Measurements from ENCODE around the gene KBTBD3. TPM values are rescaled to one million over a fixed set of nuclear protein-coding genes. Genes with fewer than 3 reads are reported as not detected.
A peak's percentile ranks its signal among the peaks of the same experiment; 100 is the strongest.

KBTBD3 gene
- total and polyA plus RNA-seq, 2 of the 4 experiments (the other 2 are of a cell fraction), result 1.6 to 1.7 TPM

- H4K20me1 ChIP-seq (ENCODE audit: insufficient read depth, low read length), result no peaks in the 10 kb centered on the region
- H2BK5ac ChIP-seq (ENCODE audit: low read depth, low read length, poor library complexity, severe bottlenecking), result peak overlapping the region; percentile 69
- H3K9me3 ChIP-seq (ENCODE audit: control insufficient read depth, insufficient read depth, low read length), result no peaks in the 10 kb centered on the region
- peak overlapping the region; percentile 70 for H3K9ac ChIP-seq (ENCODE audit: low read depth, low read length)
- ATAC-seq (ENCODE audit: low read depth) (no peak), DNase-seq (peak; percentile 56)
- H3K4ac ChIP-seq (ENCODE audit: low read depth, low read length), result peak overlapping the region; percentile 86
- peak overlapping the region; percentile 13; the same call in 1 of the 2 replicates for H2AK5ac ChIP-seq (ENCODE audit: low read depth, low read length)
- H2AK9ac ChIP-seq (replicated peaks; ENCODE audit: low read depth, low read length, poor library complexity), result peak overlapping the region; percentile 91
- peak overlapping the region; percentile 35; the same call in 1 of the 2 replicates for H4K91ac ChIP-seq (ENCODE audit: insufficient read depth, low read depth, low read length)
- ChIA-PET CTCF (no interaction called here), POLR2A (ENCODE audit: unreplicated experiment) (no interaction called here)
- peak overlapping the region; percentile 77 for H3K14ac ChIP-seq (replicated peaks; ENCODE audit: low read depth, low read length)
- peak overlapping the region; percentile 6 for H4K5ac ChIP-seq (ENCODE audit: low read depth, low read length)
- no peak for TF ChIP-seq MAZ (IDR thresholded peaks at IDR 0.05; ENCODE audit: borderline replicate concordance, low read depth, low read length)
- no peak for TF ChIP-seq FOS (IDR thresholded peaks at IDR 0.05; ENCODE audit: low read depth, low read length)
- peak; percentile 92 for TF ChIP-seq CEBPB (IDR thresholded peaks at IDR 0.05; ENCODE audit: low read depth, low read length)
- no peak for TF ChIP-seq BHLHE40 (IDR thresholded peaks at IDR 0.05; ENCODE audit: low read depth, low read length)
- TF ChIP-seq CHD1 (IDR thresholded peaks at IDR 0.05; ENCODE audit: low read depth, low read length), result no peak
- TF ChIP-seq MAFK (IDR thresholded peaks at IDR 0.05; ENCODE audit: low read depth, low read length), result no peak
- TF ChIP-seq RAD21 (IDR thresholded peaks at IDR 0.05; ENCODE audit: low read length), result no peak
- peaks cover 16 to 35% of the 10 kb centered on the region in 2 experiments for H3K79me1 ChIP-seq (ENCODE audit: low read depth in 1 of 2, low read length in 2 of 2)
- H3K56ac ChIP-seq (ENCODE audit: extremely low read depth, insufficient read depth, low read length), result peak overlapping the region; percentile 63; the same call in 1 of the 2 replicates
- H3K9me1 ChIP-seq (ENCODE audit: insufficient read depth, low read length), result peaks cover 3% of the 10 kb centered on the region; the same call in 1 of the 2 replicates
- WGBS, 2 experiments (ENCODE audit: extremely low coverage in 2 of 2, insufficient read length in 1 of 2), result no CpG with 5 or more reads among the region's 18 CpGs
- H3K4me3 ChIP-seq (ENCODE audit: insufficient read depth, low read depth, low read length), result peak overlapping the region; percentile 76
- H3K27ac ChIP-seq (ENCODE audit: insufficient read depth, low read length), result peak overlapping the region; percentile 61
- H3K27me3 ChIP-seq (ENCODE audit: control insufficient read depth, insufficient read depth, low read length), result no peaks in the 10 kb centered on the region
- H3K4me2 ChIP-seq (ENCODE audit: low read depth, low read length), result peak overlapping the region; percentile 82
- no TSS peak for BruUV-seq (replicated peaks)
- H4K8ac ChIP-seq (ENCODE audit: low read depth in 2 of 2, low read length in 2 of 2), result peak overlapping the region; percentile 18 to 83; a peak in 3 of 4 replicates
- H3K23ac ChIP-seq (ENCODE audit: low read depth, low read length), result peak overlapping the region; percentile 89; the same call in 1 of the 2 replicates
- dilution Hi-C loops (cut with HindIII; ENCODE audit: low sequenced_read_pairs, unreplicated experiment) (no loop called here), intact Hi-C loops (cut with micrococcal nuclease) (no loop called here), in situ Hi-C loops (cut with MboI; ENCODE audit: low sequenced_read_pairs) (no loop called here)
- peak overlapping the region; percentile 99 for H2AFZ ChIP-seq (replicated peaks; ENCODE audit: low read length, poor library complexity)
- no peak overlapping the region for H2BK15ac ChIP-seq (ENCODE audit: low read depth, low read length)
- H2BK120ac ChIP-seq (ENCODE audit: low read depth, low read length), result peak overlapping the region; percentile 66; the same call in 1 of the 2 replicates
- H2BK20ac ChIP-seq (ENCODE audit: low read depth, low read length), result no peak overlapping the region
- H3K18ac ChIP-seq (ENCODE audit: low read depth, low read length), result peak overlapping the region; percentile 33
- H3K36me3 ChIP-seq (ENCODE audit: control insufficient read depth, insufficient read depth, low read length), result no peaks in the 10 kb centered on the region
- H3K4me1 ChIP-seq (ENCODE audit: control insufficient read depth, insufficient read depth, low read length), result no peaks in the 10 kb centered on the region; the same call in 1 of the 2 replicates
These were observed 55.8 kb downstream of the KBTBD3 start for GRCh38 chr11:106021181-106021966.

All from IMR-90 (cell line).